ENCODE results near the gene ISG20. TPM values are rescaled to one million over a fixed set of nuclear protein-coding genes. Genes with fewer than 3 reads are reported as not detected.

Gene ISG20
- total RNA-seq (2014; rRNA removed; shearing (Covaris generic)) (345 and 502 TPM in 2 replicates), total RNA-seq (2022) (244 and 310 TPM in 2 replicates), Bru-seq, nascent RNA (percentile 87 among the genes with signal in this experiment), BruChase-seq, experiment 1, labeled RNA remaining after a 6-hour chase (percentile 88 among the genes with signal in this experiment), BruChase-seq, experiment 2, labeled RNA remaining after a 2-hour chase (percentile 87 among the genes with signal in this experiment)
- long read RNA-seq, full-length matches to known transcripts, result 206 of 263 reads
- long read RNA-seq, partial matches to known transcripts, result 14 of 263 reads
- long read RNA-seq, other reads (novel, unspliced or antisense), result 43 of 263 reads

DNA sequence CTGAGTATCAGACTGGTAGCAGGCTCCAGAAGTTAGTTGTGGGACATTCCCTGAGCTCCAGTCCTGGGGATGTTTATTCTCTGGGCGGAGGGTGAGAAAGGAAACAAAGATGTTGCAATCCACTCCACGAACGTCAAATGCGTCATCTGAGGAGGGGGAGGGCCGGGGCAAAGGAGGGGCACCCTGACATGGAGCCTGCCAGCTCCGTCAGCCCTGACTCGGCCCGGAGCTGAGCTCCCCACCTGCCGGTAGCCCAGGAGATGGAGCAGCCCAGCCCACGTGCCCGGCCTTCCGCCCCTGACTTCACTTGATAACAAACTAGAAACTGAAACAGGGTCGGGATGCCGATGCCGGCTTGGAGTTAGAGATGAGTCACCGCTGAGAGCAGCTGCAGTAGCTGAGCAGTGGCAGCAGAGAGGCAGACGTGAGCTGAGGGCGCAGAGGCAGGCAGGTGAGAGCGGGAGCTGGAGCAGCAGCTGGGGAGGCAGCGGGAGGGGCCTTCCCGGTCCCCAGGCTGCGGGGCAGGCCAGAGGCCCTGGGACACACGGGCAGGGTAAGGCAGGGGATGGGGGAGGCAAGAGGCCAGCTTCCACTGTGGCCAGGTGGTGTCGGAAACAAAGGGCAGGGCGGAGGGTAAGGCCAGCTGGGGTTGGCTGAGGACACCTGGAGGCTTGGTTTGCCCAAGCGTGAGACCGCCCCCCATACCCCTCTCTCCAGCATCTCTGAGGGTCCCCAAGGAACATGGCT lies at the start of gene ISG20:
Gene ISG20 (plus strand): TSS at position 391 of the 747 bp plus-strand sequence. CDS start 351 bp downstream, at position 742.
- intact Hi-C loops (cut with micrococcal nuclease; ENCODE audit: unreplicated experiment), result loop anchor here (1.0 kb wide), 3 partner anchors 14 to 63 kb away; no protein-coding TSS in a partner anchor
- Histone ChIP-seq H3K27ac (ENCODE audit: low read depth, low read length, poor library complexity, severe bottlenecking) (peak within 1 kb of the TSS; percentile 97), H3K4me2 (ENCODE audit: low read length) (peak within 1 kb of the TSS; percentile 97), H3K4me3 (ENCODE audit: low read depth, low read length, poor library complexity, severe bottlenecking) (peak within 1 kb of the TSS; percentile 81), H4K20me1 (ENCODE audit: insufficient read depth, low read length) (no peaks in the 10 kb centered on the region), H3K9me2 (ENCODE audit: insufficient read depth, low read length) (no peaks in the 10 kb centered on the region), H3K36me3 (ENCODE audit: insufficient read depth, low read length) (peaks cover 55% of the 10 kb centered on the region), H3K4me1 (ENCODE audit: insufficient read depth, low read length, poor library complexity, severe bottlenecking) (peaks cover 89% of the 10 kb centered on the region), H2AFZ (ENCODE audit: low read length) (no peak within 1 kb of the TSS), H3K79me2 (ENCODE audit: insufficient read depth, low read depth, low read length) (peaks cover 83% of the 10 kb centered on the region), H3K9me3 (ENCODE audit: low read length) (no peaks in the 10 kb centered on the region)
- ChIA-PET CTCF (ENCODE audit: unreplicated experiment) (interaction anchor here (0.5 to 0.7 kb wide), 4 partner anchors 11 to 235 kb away, joined by 3 to 4 read pairs (median 3); no protein-coding TSS in a partner anchor), POLR2A (interaction anchor here (0.8 to 2.1 kb wide), 7 partner anchors 9 to 237 kb away, joined by 3 to 25 read pairs (median 6); no protein-coding TSS in a partner anchor)
- TF ChIP-seq CTCF (conservative IDR thresholded peaks at IDR 0.05; ENCODE audit: low read length), result peak; percentile 60
- no peak for TF ChIP-seq EZH2phosphoT487 (IDR thresholded peaks at IDR 0.05; ENCODE audit: borderline replicate concordance, low read depth, low read length)
- BruUV-seq (replicated peaks), result no TSS peak
- DNase-seq (ENCODE audit: low spot score), result peak; percentile 97

DNA sequence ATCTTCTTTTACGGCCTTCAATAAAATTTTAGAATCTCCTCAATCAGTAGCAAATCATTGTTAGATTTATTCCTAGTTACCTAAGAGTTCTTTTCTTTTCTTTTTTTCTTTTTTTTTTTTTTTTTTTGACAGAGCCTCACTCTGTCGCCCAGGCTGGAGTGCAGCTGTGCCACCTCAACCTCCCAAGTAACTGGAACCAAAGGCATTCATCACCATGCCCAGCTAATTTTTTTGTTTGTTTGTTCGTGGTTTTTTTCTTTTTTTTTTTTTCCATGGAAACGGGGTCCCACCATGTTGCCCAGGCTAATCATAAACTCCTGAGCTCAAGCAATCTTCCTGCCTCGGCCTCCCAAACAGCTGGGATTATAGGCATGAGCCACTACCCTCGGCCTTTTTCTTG lies 48.1 kb upstream of the ISG20 start:
- H3K27ac ChIP-seq (ENCODE audit: low read depth, low read length, poor library complexity, severe bottlenecking), result no peak overlapping the region
- POLR2A ChIA-PET, result no interaction called here
- H3K36me3 ChIP-seq (ENCODE audit: insufficient read depth, low read length), result no peaks in the 10 kb centered on the region
- H4K20me1 ChIP-seq (ENCODE audit: insufficient read depth, low read length), result no peaks in the 10 kb centered on the region
- H3K9me2 ChIP-seq (ENCODE audit: insufficient read depth, low read length), result no peaks in the 10 kb centered on the region
- no peak for DNase-seq (ENCODE audit: low spot score)
- no peaks in the 10 kb centered on the region for H3K9me3 ChIP-seq (ENCODE audit: low read length)
- TF ChIP-seq CTCF (conservative IDR thresholded peaks at IDR 0.05; ENCODE audit: low read length) (no peak), EZH2phosphoT487 (IDR thresholded peaks at IDR 0.05; ENCODE audit: borderline replicate concordance, low read depth, low read length) (no peak)
- no peak overlapping the region for H3K4me3 ChIP-seq (ENCODE audit: low read depth, low read length, poor library complexity, severe bottlenecking)
- no peak overlapping the region for H3K4me2 ChIP-seq (ENCODE audit: low read length)
- CTCF ChIA-PET (ENCODE audit: unreplicated experiment), result no interaction called here
- H3K4me1 ChIP-seq (ENCODE audit: insufficient read depth, low read length, poor library complexity, severe bottlenecking), result no peaks in the 10 kb centered on the region
- no TSS peak for BruUV-seq (replicated peaks)
- no peak overlapping the region for H2AFZ ChIP-seq (ENCODE audit: low read length)
- intact Hi-C loops (cut with micrococcal nuclease; ENCODE audit: unreplicated experiment), result no loop called here
- H3K79me2 ChIP-seq (ENCODE audit: insufficient read depth, low read depth, low read length), result no peaks in the 10 kb centered on the region
